CD14-positive monocyte (primary cell): ENCODE results near the gene HNMT. TPM values are rescaled to one million over a fixed set of nuclear protein-coding genes. Genes with fewer than 3 reads are reported as not detected.

Experiments
- DNase-seq, 3 donors: peaks; one replicate each; pipeline ENCODE4 v3.0.0-alpha.2; 2011 to 2022
- H2AFZ ChIP-seq: 2 replicates; pipeline ENCODE4 v1.6.0; 2012; ENCODE audit warnings: mild to moderate bottlenecking, low read depth, low read length, inconsistent platforms; ENCODE audit not compliant: insufficient read depth, poor library complexity, severe bottlenecking
- H3K27ac ChIP-seq, 2 donors: 1 replicate in 1 of 2; 2 replicates in 1 of 2; pipeline ENCODE4 v1.5.1; 2012 to 2013; ENCODE audit warnings: low read length in 2 of 2, control low read depth in 1 of 2, inconsistent platforms in 1 of 2, low read depth in 1 of 2, mild to moderate bottlenecking in 1 of 2
- H3K27me3 ChIP-seq, 2 donors: one replicate each; pipeline versions ENCODE4 v1.6.0 to v1.6.1; 2011 to 2013; ENCODE audit warnings: low read length in 2 of 2; ENCODE audit not compliant: control insufficient read depth in 2 of 2, insufficient read depth in 2 of 2
- H3K36me3 ChIP-seq, 2 donors: replicated peaks in 1 of 2; 1 replicate in 1 of 2; 2 replicates in 1 of 2; pipeline versions ENCODE4 v1.5.1 to v1.6.1; 2012 to 2013; ENCODE audit warnings: low read length in 2 of 2, control low read depth in 1 of 2, inconsistent platforms in 1 of 2, mild to moderate bottlenecking in 1 of 2; ENCODE audit not compliant: insufficient read depth in 2 of 2, control insufficient read depth in 1 of 2
- H3K4me1 ChIP-seq, 2 donors: 1 replicate in 1 of 2; 2 replicates in 1 of 2; pipeline versions ENCODE4 v1.5.1 to v1.6.1; 2012 to 2013; ENCODE audit warnings: low read length in 2 of 2, control low read depth in 1 of 2, inconsistent platforms in 1 of 2, mild to moderate bottlenecking in 1 of 2, moderate library complexity in 1 of 2; ENCODE audit not compliant: insufficient read depth in 2 of 2, control insufficient read depth in 1 of 2
- H3K4me2 ChIP-seq: replicated peaks from 2 replicates; pipeline ENCODE3; 2012; ENCODE audit warnings: low read length, moderate library complexity, mild to moderate bottlenecking; ENCODE audit not compliant: poor library complexity, severe bottlenecking; ENCODE audit errors: extremely low read depth
- H3K4me3 ChIP-seq, 3 experiments: fragments of 200-600 bp in 1 of 3; sonication (generic) in 1 of 3; replicated peaks in 1 of 3; 1 replicate in 2 of 3; 2 replicates in 1 of 3; pipeline ENCODE4 v1.5.1; 2011 to 2013; ENCODE audit warnings: low read length in 3 of 3, mild to moderate bottlenecking in 3 of 3, control low read depth in 2 of 3, low read depth in 2 of 3, inconsistent platforms in 1 of 3, moderate library complexity in 1 of 3
- H3K79me2 ChIP-seq: 2 replicates; pipeline ENCODE4 v1.6.0; 2012; ENCODE audit warnings: mild to moderate bottlenecking, control low read depth, inconsistent platforms, low read length, moderate library complexity; ENCODE audit not compliant: insufficient read depth
- H3K9ac ChIP-seq: 2 replicates; pipeline ENCODE4 v1.6.0; 2017; ENCODE audit warnings: low read length, mild to moderate bottlenecking; ENCODE audit not compliant: insufficient read depth, poor library complexity, severe bottlenecking
- H3K9me3 ChIP-seq, 2 donors: replicated peaks in 1 of 2; 1 replicate in 1 of 2; 2 replicates in 1 of 2; pipeline versions ENCODE4 v1.5.1 to v1.6.1; 2012 to 2013; ENCODE audit warnings: low read length in 2 of 2, control low read depth in 1 of 2; ENCODE audit not compliant: control insufficient read depth in 1 of 2, insufficient read depth in 1 of 2
- H4K20me1 ChIP-seq: 2 replicates; pipeline ENCODE4 v1.6.0; 2012; ENCODE audit warnings: mild to moderate bottlenecking, low read length, control low read depth, moderate library complexity; ENCODE audit not compliant: insufficient read depth
- H3K27ac Mint-ChIP-seq, 7 donors: one replicate each; pipeline ENCODE4 v1.8.0; 2020; ENCODE audit warnings: mild to moderate bottlenecking in 7 of 7, mixed read lengths in 7 of 7, moderate library complexity in 6 of 7, inconsistent platforms in 2 of 7
- H3K27me3 Mint-ChIP-seq, 3 donors: one replicate each; pipeline ENCODE4 v1.8.0; 2021 to 2022; ENCODE audit warnings: low read depth in 3 of 3, mild to moderate bottlenecking in 3 of 3, mixed read lengths in 3 of 3, moderate library complexity in 3 of 3, inconsistent platforms in 1 of 3
- H3K36me3 Mint-ChIP-seq, 2 donors: one replicate each; pipeline ENCODE4 v1.8.0; 2020; ENCODE audit warnings: mixed read lengths in 2 of 2, inconsistent platforms in 1 of 2, mild to moderate bottlenecking in 1 of 2
- H3K4me1 Mint-ChIP-seq: one replicate; pipeline ENCODE4 v1.8.0; 2020; ENCODE audit warnings: mild to moderate bottlenecking, mixed read lengths
- H3K4me3 Mint-ChIP-seq, 2 donors: one replicate each; pipeline ENCODE4 v1.8.0; 2020; ENCODE audit warnings: mild to moderate bottlenecking in 2 of 2, mixed read lengths in 2 of 2, moderate library complexity in 1 of 2
- H3K9me3 Mint-ChIP-seq, 7 donors: one replicate each; pipeline ENCODE4 v1.8.0; 2020 to 2022; ENCODE audit warnings: mixed read lengths in 7 of 7, mild to moderate bottlenecking in 6 of 7, moderate library complexity in 6 of 7, inconsistent platforms in 2 of 7
- CTCF ChIP-seq: fragments of 200-600 bp; IDR thresholded peaks from one replicate; pipeline ENCODE4 v1.8.0; 2022; ENCODE audit warnings: antibody characterized with exemption, mild to moderate bottlenecking
- WGBS: methylation state at CpG from one replicate; pipeline ENCODE4 v1.1.5; 2013; ENCODE audit warnings: missing lambda C conversion rate; ENCODE audit not compliant: insufficient coverage; 5-methylcytosine and 5-hydroxymethylcytosine counted together
- intact Hi-C, 2 donors: fragments of 100-400 bp; cut with micrococcal nuclease; formaldehyde crosslinking; loops; one replicate each; pipeline versions ENCODE4 v1.15.0 to v1.15.1; 2023
- polyA plus RNA-seq, 3 donors: library from polyadenylated mRNA; depleted of rRNA in 1 of 3; unstranded in 2 of 3; stranded (reverse) in 1 of 3; fragments of 300-500 nt in 2 of 3; fragments of >200 nt in 1 of 3; fragmentation: Illumina TruSeq in 2 of 3; gene quantifications; 1 replicate in 2 of 3; 2 replicates in 1 of 3; pipeline ENCODE4 v1.2.3, GENCODE V29; 2012 to 2021

HNMT gene
- polyA plus RNA-seq, 3 donors = 83.0 to 118 (median 109) TPM

GRCh38 chr2:138013639-138014038 lies 49.4 kb downstream of the HNMT start:
- no peaks in the 10 kb centered on the region for H3K27me3 ChIP-seq
- no peak overlapping the region for H3K27ac Mint-ChIP-seq
- H3K27ac ChIP-seq = no peak overlapping the region
- WGBS = no CpG with 5 or more reads among the region's 2 CpGs
- H3K9ac ChIP-seq = no peak overlapping the region
- no peaks in the 10 kb centered on the region for H3K27me3 Mint-ChIP-seq
- no peaks in the 10 kb centered on the region for H3K9me3 ChIP-seq
- no peak overlapping the region for H3K4me3 ChIP-seq
- peaks cover 27 to 58% of the 10 kb centered on the region in 2 donors for H3K36me3 ChIP-seq
- no peak overlapping the region for H3K4me2 ChIP-seq
- intact Hi-C loops = no loop called here
- peaks cover 0 to 2% (median 0%) of the 10 kb centered on the region in 7 donors for H3K9me3 Mint-ChIP-seq
- H3K4me3 Mint-ChIP-seq = no peak overlapping the region
- no peaks in the 10 kb centered on the region for H3K4me1 ChIP-seq
- H3K36me3 Mint-ChIP-seq = peaks cover 23 to 45% of the 10 kb centered on the region in 2 donors
- TF ChIP-seq CTCF = no peak
- H3K79me2 ChIP-seq = no peaks in the 10 kb centered on the region
- H4K20me1 ChIP-seq = no peaks in the 10 kb centered on the region
- no peak overlapping the region for H2AFZ ChIP-seq
- H3K4me1 Mint-ChIP-seq = no peaks in the 10 kb centered on the region
- DNase-seq = no peak

GRCh38 chr2:138015494-138015893 lies 51.2 kb downstream of the HNMT start:
- Histone ChIP-seq H3K79me2 (no peaks in the 10 kb centered on the region), H3K9me3 (no peaks in the 10 kb centered on the region), H3K4me3 (no peak overlapping the region), H3K27me3 (no peaks in the 10 kb centered on the region), H3K27ac (no peak overlapping the region), H3K36me3 (peaks cover 25 to 54% of the 10 kb centered on the region in 2 donors), H3K4me2 (no peak overlapping the region), H3K9ac (no peak overlapping the region), H4K20me1 (no peaks in the 10 kb centered on the region), H2AFZ (no peak overlapping the region), H3K4me1 (no peaks in the 10 kb centered on the region)
- no peak for DNase-seq
- H3K4me1 Mint-ChIP-seq = no peaks in the 10 kb centered on the region
- H3K9me3 Mint-ChIP-seq = peaks cover 0 to 2% (median 0%) of the 10 kb centered on the region in 7 donors
- no peak for TF ChIP-seq CTCF
- intact Hi-C loops = no loop called here
- WGBS = no CpG with 5 or more reads among the region's 3 CpGs
- H3K36me3 Mint-ChIP-seq = peaks cover 17 to 33% of the 10 kb centered on the region in 2 donors
- H3K27me3 Mint-ChIP-seq = no peaks in the 10 kb centered on the region
- no peak overlapping the region for H3K27ac Mint-ChIP-seq
- H3K4me3 Mint-ChIP-seq = no peak overlapping the region
